Stimulated activated CD8-positive, alpha-beta memory T cell treated with anti-CD3 and anti-CD28 coated beads, Interleukin-12 subunit alpha, Interleukin-12 subunit beta, amount 100 ng/mL, for 4 hours (primary cell): ENCODE measurements around the gene LMOD1.
A peak's percentile ranks its signal among the peaks of the same experiment; 100 is the strongest.

Source experiments
- DNase-seq: peaks from one replicate; pipeline ENCODE4 v3.0.0-alpha.2; 2020; ENCODE audit warnings: low read depth

LMOD1 gene

GRCh38 chr1:201891451-201892045, 54.8 kb downstream of the LMOD1 start:
- no peak for DNase-seq

- no peak for DNase-seq
These were observed 55.4 kb downstream of the LMOD1 start for GRCh38 chr1:201890806-201891450.

GRCh38 chr1:201890223-201890622, 56.1 kb downstream of the LMOD1 start:
- DNase-seq: no peak

- no peak for DNase-seq
These were observed 57.0 kb downstream of the LMOD1 start for GRCh38 chr1:201889090-201889968.

- DNase-seq: peak; percentile 3
These were observed 57.9 kb downstream of the LMOD1 start, which contains the start of gene SHISA4 for GRCh38 chr1:201888282-201889089. Gene SHISA4 (plus strand): TSS chr1:201888898. CDS start chr1:201888995, 97 bp downstream.

GRCh38 chr1:201887116-201887866, 59.1 kb downstream of the LMOD1 start:
- no peak for DNase-seq

GRCh38 chr1:201886103-201886885, 60.1 kb downstream of the LMOD1 start:
- DNase-seq: no peak

- no peak for DNase-seq
These were observed 60.7 kb downstream of the LMOD1 start for GRCh38 chr1:201885531-201886075.

GRCh38 chr1:201884425-201884824, 61.9 kb downstream of the LMOD1 start:
- no peak for DNase-seq

GRCh38 chr1:201883786-201884185, 62.6 kb downstream of the LMOD1 start:
- no peak for DNase-seq

GRCh38 chr1:201883266-201883665, 63.1 kb downstream of the LMOD1 start:
- DNase-seq: no peak

GRCh38 chr1:201882665-201883132, 63.6 kb downstream of the LMOD1 start:
- DNase-seq: no peak

GRCh38 chr1:201881617-201882016, 64.7 kb downstream of the LMOD1 start:
- no peak for DNase-seq

GRCh38 chr1:201880928-201881571, 65.3 kb downstream of the LMOD1 start:
- no peak for DNase-seq

GRCh38 chr1:201877877-201878401, 68.4 kb downstream of the LMOD1 start:
- no peak for DNase-seq

GRCh38 chr1:201876148-201876818, 70.1 kb downstream of the LMOD1 start:
- no peak for DNase-seq

GRCh38 chr1:201874672-201875071, 71.7 kb downstream of the LMOD1 start:
- no peak for DNase-seq

- DNase-seq: no peak
These were observed 76.0 kb downstream of the LMOD1 start for GRCh38 chr1:201870397-201870796.

GRCh38 chr1:201861448-201861847, 84.9 kb downstream of the LMOD1 start:
- no peak for DNase-seq
